Measurements from ENCODE around the gene IVL.

The IVL gene

DNA sequence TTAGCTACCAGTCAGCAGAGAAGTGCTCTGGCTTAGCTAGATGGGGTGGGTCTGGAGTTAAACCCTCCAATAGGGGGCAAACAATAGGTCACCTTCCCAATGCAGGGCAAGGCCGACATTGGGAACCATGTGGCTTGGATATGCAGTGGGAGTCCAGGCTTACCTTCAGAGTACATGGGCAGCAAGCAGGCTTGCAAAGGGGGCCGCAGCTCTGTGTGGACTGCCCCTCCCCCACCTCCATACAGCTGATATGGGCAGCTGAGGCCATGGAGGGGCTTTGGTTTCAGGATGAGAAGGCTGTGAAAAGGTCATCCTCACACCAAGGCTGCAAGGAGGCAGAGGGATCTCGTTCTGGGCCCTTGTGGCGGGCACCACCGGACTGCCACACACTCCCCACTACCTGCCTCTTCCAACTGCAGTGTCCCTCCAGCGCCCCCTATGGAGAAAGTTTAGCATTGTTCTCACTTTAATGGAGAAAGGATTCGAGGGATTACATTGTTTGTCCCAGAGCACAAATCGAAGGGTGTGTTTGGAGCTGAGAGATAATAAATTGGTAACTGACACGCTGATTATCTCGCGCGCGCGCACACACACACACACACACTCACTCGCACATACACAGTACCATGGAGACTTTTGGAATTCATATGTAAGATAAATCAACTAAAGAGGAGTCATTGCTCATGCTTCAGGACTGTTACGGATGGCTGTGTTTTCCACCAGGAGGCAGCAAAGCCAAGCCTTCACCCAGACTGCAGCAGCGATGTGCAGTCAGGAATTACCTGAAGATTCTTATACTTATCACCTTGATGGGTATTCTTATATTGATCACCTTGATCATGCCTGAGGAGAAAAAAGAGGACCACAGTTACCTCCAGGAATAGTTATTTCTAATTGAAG lies 37.3 kb upstream of the IVL start:
- TF ChIP-seq, protein P1, sequence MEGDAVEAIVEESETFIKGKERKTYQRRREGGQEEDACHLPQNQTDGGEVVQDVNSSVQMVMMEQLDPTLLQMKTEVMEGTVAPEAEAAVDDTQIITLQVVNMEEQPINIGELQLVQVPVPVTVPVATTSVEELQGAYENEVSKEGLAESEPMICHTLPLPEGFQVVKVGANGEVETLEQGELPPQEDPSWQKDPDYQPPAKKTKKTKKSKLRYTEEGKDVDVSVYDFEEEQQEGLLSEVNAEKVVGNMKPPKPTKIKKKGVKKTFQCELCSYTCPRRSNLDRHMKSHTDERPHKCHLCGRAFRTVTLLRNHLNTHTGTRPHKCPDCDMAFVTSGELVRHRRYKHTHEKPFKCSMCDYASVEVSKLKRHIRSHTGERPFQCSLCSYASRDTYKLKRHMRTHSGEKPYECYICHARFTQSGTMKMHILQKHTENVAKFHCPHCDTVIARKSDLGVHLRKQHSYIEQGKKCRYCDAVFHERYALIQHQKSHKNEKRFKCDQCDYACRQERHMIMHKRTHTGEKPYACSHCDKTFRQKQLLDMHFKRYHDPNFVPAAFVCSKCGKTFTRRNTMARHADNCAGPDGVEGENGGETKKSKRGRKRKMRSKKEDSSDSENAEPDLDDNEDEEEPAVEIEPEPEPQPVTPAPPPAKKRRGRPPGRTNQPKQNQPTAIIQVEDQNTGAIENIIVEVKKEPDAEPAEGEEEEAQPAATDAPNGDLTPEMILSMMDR (IDR thresholded peaks at IDR 0.05), result peak; percentile 89

DNA sequence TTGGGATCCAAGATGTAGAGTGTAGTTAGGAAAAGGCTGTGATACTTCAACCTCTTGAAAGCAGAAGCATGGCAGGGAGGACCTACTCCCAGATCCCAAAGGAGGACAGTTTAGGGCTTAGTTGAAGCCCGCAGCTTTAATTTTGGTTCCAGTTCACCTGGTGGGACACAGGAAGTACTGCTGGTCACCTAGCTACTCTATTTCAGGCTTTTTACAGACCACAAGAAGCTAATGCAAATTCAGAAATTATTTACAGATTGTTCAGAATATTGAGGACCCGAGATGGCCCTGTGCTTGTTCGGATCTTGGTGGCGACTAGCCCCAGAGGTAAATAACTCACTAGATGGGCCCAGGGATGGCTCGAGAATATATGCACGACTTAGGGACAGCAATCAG lies 36.6 kb upstream of the IVL start:
- TF ChIP-seq, protein P1 (IDR thresholded peaks at IDR 0.05), result no peak

DNA sequence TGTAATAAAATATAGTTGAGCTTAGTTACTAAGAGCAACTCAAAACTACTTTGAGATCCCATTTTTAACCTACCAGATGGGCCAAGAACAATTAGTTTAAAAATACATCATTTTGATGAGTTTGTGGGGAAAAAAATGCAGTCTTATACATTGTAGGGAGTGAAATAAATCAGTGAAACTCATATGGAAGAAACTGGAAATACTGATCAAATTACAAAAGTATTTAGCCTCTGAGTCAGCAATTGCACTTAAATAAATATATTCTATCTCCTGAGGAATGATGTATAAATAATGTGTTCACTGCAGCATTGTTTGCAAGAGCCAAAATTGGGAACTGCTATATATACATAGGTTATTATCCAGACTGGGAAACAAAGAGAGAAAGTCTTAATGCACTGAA lies 34.9 kb upstream of the IVL start:
- TF ChIP-seq, protein P1 (IDR thresholded peaks at IDR 0.05), result no peak

DNA sequence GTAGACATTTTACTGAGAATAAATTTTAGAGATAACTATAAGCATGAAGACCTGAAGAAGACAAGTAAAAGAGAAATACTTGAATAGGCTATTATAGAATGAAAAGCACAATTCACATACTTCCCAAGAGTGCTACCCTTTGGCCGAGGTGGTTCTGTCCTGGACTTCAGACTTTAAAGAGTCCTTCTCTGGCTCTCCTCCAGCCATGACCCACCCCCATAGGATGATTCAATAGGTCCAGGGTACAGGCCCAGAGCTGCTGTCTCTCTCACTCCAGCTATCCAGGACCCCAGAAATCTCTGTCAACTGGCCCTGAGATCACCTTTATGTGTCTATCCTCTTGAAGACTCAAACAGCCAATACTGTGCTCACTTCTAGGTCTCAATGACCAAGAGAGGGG lies 31.5 kb upstream of the IVL start:
- TF ChIP-seq, protein P1 (IDR thresholded peaks at IDR 0.05), result no peak

DNA sequence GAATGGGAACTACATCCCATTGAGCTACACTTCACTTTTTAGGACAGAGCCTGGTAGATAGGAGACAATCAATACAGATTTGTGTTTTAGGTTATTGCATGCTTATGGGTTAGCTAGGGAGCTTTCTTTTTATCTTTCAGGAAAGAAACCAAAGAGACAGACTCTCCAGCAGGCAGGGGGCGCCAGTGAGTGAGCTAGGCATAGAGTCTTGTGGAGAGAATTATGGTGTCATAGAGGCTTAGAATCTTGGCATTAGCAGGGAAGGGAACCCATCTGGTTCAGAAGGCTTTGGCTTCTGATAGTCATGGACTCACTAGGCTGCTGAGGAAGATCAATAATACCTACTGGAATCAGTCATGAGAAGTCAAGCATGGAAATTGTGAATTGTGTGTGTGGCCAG lies 30.3 kb upstream of the IVL start, which contains the start of gene SMCP:
SMCP (plus strand) TSS at position 281 of the 400 bp plus-strand sequence. CDS start 6,101 bp downstream, outside the sequence.
- TF ChIP-seq, protein P1 (IDR thresholded peaks at IDR 0.05), result peak; percentile 32; the same call in 1 of the 2 replicates

DNA sequence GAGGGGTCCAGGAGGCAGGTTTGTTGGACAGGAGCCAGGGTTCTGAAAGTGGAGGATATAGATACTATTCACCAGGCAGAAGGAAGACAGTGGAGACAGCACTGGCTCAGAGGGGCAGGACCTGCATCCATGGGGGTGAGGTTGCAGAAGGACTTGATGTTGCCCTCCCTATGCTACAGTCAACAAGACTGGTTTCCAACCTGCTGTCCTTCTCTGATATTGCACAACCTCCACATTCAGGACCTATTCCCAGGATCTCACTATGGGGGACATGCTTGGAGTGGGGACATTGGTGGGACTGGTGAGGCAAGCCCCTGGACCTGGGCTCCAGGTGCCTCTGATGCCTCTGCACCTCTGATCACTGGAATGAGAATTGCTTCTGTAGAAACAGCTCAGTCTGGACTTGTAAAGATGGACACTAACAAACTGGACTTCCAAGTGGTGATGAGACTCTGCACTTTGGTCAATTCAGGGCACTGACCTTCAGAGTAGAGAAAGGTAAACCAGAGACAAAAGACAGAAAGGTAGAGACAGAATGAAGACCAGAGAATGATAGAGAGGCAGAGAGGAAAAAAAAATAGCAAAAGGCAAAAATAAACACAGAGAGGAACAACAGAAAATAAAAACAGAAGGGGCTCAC lies 28.7 kb upstream of the IVL start:
- TF ChIP-seq, protein P1 (IDR thresholded peaks at IDR 0.05), result no peak

DNA sequence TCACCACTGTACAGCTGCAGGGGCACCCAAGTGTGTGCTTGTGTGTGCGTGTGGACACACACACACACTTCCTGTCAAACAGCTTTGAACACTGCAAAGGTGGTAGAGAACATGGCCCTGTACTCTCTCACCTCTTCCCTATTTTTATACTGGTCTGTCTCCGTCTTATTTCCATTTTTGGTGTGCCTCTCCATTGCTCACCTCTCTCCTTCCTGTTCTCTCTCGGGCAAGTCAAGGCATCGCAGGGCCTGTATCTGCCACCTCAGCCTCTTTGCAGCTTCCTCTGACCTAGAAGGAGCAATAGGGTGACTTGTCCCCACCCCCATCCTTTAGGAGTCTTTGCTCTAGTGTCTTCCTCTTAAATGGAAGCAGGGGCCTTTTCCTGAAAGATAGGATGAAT lies 28.0 kb upstream of the IVL start:
- TF ChIP-seq, protein P1 (IDR thresholded peaks at IDR 0.05), result no peak

Data from LNCAP (cell line).